GM21723 (cell line): ENCODE measurements around the gene ZNF648.
"Not testable (repeated sequence)": the region's sequence is repeated elsewhere in the genome, so short reads cannot be mapped to it uniquely, and the experiment has no call there.

Source experiments
- ATAC-seq: cut with Tn5 transposase; IDR thresholded peaks from one replicate; pipeline ENCODE4 v1.9.1; 2021; ENCODE audit warnings: mild to moderate bottlenecking, moderate library complexity; ENCODE audit not compliant: unreplicated experiment

The ZNF648 gene

DNA sequence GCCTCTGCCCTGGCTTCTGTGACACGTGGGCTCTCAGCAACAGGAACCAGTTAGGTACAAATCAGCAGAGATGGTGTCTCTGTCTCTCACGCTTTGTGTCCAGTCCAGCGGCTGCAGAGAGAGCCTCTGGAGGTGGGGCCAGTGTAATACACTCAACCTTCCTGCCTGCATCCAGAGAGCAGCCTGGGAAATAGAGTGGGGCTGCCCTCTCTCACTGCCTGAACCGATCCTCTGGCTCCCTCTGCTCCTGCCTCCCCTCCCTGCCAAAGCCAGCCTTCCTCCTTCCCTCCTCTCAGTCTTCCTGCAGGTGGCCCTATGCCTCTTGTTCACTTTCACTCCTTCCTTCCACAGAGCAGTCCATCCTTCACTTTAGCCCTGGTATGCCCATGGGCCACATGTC lies at the start of gene ZNF648:
Gene ZNF648, minus strand, starts transcription at position 119 of the 400 bp plus-strand sequence. CDS start 3,702 bp downstream, outside the sequence.
- no peak for ATAC-seq

GRCh38 chr1:182110635-182111034 lies 49.1 kb upstream of the ZNF648 start:
- ATAC-seq: no peak

GRCh38 chr1:182109771-182110170 lies 48.3 kb upstream of the ZNF648 start:
- ATAC-seq: no peak

DNA sequence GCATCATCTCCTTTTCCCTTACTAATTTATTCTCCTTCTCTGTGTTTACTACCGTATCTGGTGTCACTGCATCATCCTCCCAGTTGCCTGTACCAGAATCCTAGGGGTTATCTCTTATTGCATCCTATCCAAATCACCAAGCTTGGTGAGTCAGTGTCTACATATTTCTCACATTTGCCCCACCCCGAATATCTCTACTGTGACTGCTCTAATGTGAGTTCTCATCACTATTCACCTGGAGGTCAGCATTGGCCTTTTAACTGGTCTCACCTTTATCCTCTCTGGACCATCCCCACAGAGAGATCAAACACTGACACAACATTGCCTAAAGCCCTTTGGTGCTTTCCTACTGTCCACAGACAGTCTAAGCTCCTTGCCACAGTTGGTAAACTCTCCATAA lies 45.7 kb upstream of the ZNF648 start:
- no peak for ATAC-seq

GRCh38 chr1:182102043-182102416 lies 40.5 kb upstream of the ZNF648 start:
- ATAC-seq: no peak

GRCh38 chr1:182101415-182102042 lies 40.0 kb upstream of the ZNF648 start:
- ATAC-seq: no peak

DNA sequence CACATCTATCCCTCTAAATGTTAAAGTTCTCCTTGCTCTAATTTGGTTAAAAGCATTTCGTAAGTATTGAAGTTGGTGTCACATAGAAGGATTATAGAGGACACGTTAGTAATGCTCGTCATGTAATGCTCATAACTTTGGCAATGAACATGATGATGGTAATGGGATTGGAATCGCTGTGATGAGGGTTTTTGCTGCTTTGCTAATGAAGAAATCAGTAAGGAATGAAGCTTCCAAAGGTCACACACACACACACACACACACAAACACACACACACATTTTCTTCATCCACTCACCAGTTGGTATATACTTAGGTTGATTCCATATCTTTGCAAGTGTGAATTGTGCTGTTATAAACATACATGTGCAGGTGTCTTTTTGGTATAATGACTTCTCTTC lies 36.8 kb upstream of the ZNF648 start:
- no peak for ATAC-seq

- no peak for ATAC-seq
Observed at GRCh38 chr1:182095946-182096345, 34.4 kb upstream of the ZNF648 start.

DNA sequence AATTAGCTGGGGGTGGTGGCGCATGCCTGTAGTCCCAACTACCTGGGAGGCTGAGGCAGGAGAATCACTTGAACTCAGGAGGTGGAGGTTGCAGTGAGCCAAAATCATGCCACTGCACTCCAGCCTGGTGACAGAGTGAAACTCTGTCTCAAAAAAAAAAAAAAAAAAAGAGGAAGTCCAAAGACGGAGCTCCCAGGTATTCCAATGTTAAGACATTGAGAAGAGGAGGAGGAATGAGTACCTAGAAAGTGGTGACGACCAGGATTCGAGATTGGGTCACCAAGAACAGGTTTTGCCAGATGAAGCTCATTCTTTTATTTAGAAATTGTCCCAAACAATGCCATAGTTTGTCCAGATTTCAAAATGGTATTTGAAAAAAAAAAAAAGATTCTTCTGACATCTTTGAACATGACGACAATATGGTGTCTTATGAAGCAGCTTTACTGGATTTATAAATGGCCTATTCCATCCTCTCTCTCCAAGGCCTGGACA lies 33.0 kb upstream of the ZNF648 start:
- not testable (repeated sequence) for ATAC-seq

DNA sequence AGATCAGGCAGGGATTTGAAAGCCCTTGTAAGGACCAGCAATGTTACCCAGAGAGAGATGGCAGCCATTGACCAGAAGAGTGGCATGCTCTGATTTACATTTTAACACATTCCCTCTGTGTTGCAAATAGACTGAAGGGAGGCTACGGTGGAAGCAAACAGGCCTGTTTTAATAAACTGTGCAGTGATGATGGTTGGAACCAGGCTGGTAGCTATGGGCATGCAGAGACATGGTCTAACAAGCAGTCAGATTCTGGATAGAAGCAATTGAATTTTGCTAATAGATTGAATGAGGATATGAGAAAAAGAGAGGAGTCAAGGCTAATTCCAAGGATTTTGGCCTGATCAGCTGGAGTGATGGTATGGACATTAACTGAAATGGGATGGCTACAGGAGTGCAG lies 32.3 kb upstream of the ZNF648 start:
- ATAC-seq: no peak

- ATAC-seq: no peak
Observed at GRCh38 chr1:182092336-182092735, 30.8 kb upstream of the ZNF648 start.

GRCh38 chr1:182091083-182091482 lies 29.6 kb upstream of the ZNF648 start:
- ATAC-seq: no peak

- ATAC-seq: no peak
Observed at GRCh38 chr1:182087719-182088350, 26.3 kb upstream of the ZNF648 start.

GRCh38 chr1:182087304-182087703 lies 25.8 kb upstream of the ZNF648 start:
- ATAC-seq: no peak

DNA sequence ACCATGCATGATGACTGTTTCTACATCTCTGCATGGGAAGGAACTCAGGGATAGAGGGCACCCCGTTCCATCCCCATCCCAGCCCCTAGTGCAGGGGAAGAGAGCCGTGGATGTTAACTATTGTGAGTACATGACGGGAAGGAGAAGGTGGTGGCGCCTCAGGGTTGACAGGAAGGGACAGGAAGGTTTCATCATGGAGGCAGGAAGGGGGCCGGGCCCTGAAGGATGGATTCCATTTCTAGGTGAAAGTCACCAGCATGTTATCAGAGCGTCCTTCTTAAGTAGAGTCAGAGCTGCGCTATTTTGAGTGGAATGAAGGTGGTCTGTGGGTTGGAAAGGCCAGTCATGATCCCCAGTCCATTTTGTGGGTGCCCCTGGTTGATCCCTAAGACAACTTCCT lies 25.1 kb upstream of the ZNF648 start:
- no peak for ATAC-seq

- no peak for ATAC-seq
Observed at GRCh38 chr1:182086136-182086535, 24.6 kb upstream of the ZNF648 start.

DNA sequence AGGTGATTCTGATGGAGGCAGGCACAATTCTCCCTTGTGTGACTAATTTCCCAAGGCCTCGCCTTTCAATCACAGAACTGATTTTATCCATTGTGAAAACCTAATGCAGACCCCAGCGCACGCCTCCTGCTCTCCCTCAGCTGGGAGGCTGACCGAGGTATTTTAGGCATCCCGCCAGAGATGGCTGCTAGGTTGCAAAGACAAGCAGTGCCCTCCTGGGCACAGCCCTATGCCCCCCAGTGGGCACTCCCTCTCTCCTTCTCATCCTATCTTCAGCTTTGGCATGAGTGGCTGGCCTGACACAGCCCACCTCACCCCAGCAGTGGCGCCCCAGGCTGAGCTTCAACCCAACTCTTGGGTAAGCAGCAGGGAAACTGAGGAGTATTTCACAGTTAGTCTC lies 24.2 kb upstream of the ZNF648 start:
- no peak for ATAC-seq

- ATAC-seq: peak; percentile 86
Observed at GRCh38 chr1:182084487-182085316, 23.2 kb upstream of the ZNF648 start.

- ATAC-seq: no peak
Observed at GRCh38 chr1:182083851-182084486, 22.5 kb upstream of the ZNF648 start.

- ATAC-seq: peak; percentile 57
Observed at GRCh38 chr1:182080955-182081582, 19.6 kb upstream of the ZNF648 start.

DNA sequence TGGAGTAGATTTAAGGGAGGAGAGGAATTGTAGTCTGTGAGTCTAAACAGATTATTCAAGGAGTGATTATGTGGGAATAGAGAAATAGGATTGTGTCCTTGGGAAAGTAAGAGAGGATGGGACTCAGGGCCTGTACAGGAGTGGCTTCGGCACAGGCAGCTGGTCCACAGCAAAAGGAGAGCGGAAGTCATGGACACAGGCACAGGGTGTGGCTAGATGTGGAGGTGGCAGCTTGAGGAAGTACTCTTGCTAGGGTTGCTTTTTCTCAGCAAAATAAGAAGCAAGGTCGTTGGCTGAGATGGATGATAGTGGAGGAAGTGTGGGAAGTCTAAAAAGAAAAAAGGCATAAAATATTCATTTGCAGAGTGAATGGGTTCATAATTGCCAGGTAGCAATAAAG lies 18.5 kb upstream of the ZNF648 start:
- ATAC-seq: no peak
